Uterus (tissue), 4 donors: ENCODE measurements around the gene VAT1L. TPM values are rescaled to one million over a fixed set of nuclear protein-coding genes. Genes with fewer than 3 reads are reported as not detected.

Experiments
- DNase-seq, 2 donors: peaks; one replicate each; pipeline ENCODE4 v3.0.0-alpha.2; 2019 to 2020
- H3K27ac ChIP-seq, 2 donors: fragments of 200-600 bp; sonication (generic); 1 replicate in 1 of 2; 2 replicates in 1 of 2; pipeline ENCODE4 v1.5.1; 2016 to 2018
- H3K27me3 ChIP-seq, 2 donors: fragments of 200-600 bp; sonication (generic); one replicate each; pipeline ENCODE4 v1.5.1; 2018 to 2019; ENCODE audit warnings: control low read depth in 1 of 2
- H3K36me3 ChIP-seq, 2 donors: fragments of 200-600 bp; sonication (generic); one replicate each; pipeline ENCODE4 v1.5.1; 2019; ENCODE audit warnings: control low read depth in 1 of 2
- H3K4me1 ChIP-seq, 2 donors: fragments of 200-600 bp; sonication (generic); one replicate each; pipeline ENCODE4 v1.5.1; 2018 to 2019; ENCODE audit warnings: control low read depth in 1 of 2
- H3K4me3 ChIP-seq, 2 donors: fragments of 200-600 bp; sonication (generic); 1 replicate in 1 of 2; 2 replicates in 1 of 2; pipeline ENCODE4 v1.5.1; 2018 to 2019; ENCODE audit warnings: mild to moderate bottlenecking in 1 of 2
- H3K9me3 ChIP-seq, 2 donors: fragments of 200-600 bp; sonication (generic); one replicate each; pipeline ENCODE4 v1.5.1; 2019; ENCODE audit warnings: control low read depth in 1 of 2
- CTCF ChIP-seq, 4 experiments: fragments of 200-600 bp in 2 of 4; fragments of 450-650 bp in 2 of 4; sonication (generic) in 2 of 4; IDR thresholded peaks; one replicate each; pipeline ENCODE4 v1.5.1; 2016 to 2019; ENCODE audit warnings: antibody characterized with exemption in 4 of 4, mild to moderate bottlenecking in 2 of 4, moderate library complexity in 1 of 4
- POLR2A ChIP-seq, 2 donors: fragments of 450-650 bp; IDR thresholded peaks; one replicate each; pipeline ENCODE4 v1.6.1; 2016; ENCODE audit warnings: antibody characterized with exemption in 2 of 2, mild to moderate bottlenecking in 1 of 2, moderate library complexity in 1 of 2
- intact Hi-C: fragments of 100-400 bp; cut with DNase I; formaldehyde crosslinking; loops from one replicate; pipeline ENCODE4 v1.15.1; 2023; ENCODE audit warnings: low total_unique reads
- total RNA-seq, 4 donors: library from RNA; depleted of rRNA in 3 of 4; stranded (reverse); fragments of >200 nt in 3 of 4; gene quantifications; one replicate each; pipeline versions ENCODE4 v1.1.0 to v1.2.4, GENCODE V29; 2014 to 2023
- donor health status: DM: yes; HTN: yes; CAD: no.

Gene VAT1L
- total RNA-seq, 4 donors from 2014 or later, result 0.29 to 3.8 (median 1.7) TPM

DNA sequence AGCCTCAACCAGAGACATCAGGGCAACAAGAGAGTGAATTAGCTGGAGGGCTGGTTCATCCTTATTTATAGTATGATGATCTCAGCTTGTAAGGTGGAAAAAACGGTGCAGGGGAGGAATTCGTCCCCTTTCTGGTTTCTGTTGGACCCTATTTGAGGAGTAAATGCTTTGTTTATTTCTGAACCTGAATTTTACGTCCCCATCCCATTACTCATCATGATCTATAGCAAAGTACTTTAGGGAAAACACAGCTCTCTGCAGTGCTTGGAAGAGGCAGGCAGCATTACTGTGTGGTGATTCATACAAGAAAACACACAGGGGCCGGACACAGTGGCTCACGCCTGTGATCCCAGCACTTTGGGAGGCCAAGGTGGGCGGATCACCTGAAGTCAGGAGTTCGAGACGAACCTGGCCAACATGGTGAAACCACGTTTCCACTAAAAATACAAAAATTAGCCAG is 8.0 kb upstream of the VAT1L start:
- no peaks in the 10 kb centered on the region for H3K27me3 ChIP-seq
- intact Hi-C loops, result no loop called here
- peak overlapping the region in 1 of 2 donors; percentile 17 for H3K27ac ChIP-seq
- no peaks in the 10 kb centered on the region for H3K9me3 ChIP-seq
- DNase-seq, result peak in 1 of 2 donors; percentile 21
- H3K4me3 ChIP-seq, result no peak overlapping the region
- TF ChIP-seq CTCF (IDR thresholded peaks at IDR 0.05) (no peak), POLR2A (IDR thresholded peaks at IDR 0.05) (no peak)
- no peaks in the 10 kb centered on the region for H3K4me1 ChIP-seq
- no peaks in the 10 kb centered on the region for H3K36me3 ChIP-seq

GRCh38 chr16:77781091-77781490 is 7.3 kb upstream of the VAT1L start:
- no peak for TF ChIP-seq CTCF (IDR thresholded peaks at IDR 0.05)
- no peak for TF ChIP-seq POLR2A (IDR thresholded peaks at IDR 0.05)
- intact Hi-C loops, result no loop called here
- no peak for DNase-seq
- H3K9me3 ChIP-seq, result no peaks in the 10 kb centered on the region
- no peaks in the 10 kb centered on the region for H3K36me3 ChIP-seq
- no peaks in the 10 kb centered on the region for H3K4me1 ChIP-seq
- H3K27ac ChIP-seq, result no peak overlapping the region
- H3K4me3 ChIP-seq, result no peak overlapping the region
- H3K27me3 ChIP-seq, result no peaks in the 10 kb centered on the region

DNA sequence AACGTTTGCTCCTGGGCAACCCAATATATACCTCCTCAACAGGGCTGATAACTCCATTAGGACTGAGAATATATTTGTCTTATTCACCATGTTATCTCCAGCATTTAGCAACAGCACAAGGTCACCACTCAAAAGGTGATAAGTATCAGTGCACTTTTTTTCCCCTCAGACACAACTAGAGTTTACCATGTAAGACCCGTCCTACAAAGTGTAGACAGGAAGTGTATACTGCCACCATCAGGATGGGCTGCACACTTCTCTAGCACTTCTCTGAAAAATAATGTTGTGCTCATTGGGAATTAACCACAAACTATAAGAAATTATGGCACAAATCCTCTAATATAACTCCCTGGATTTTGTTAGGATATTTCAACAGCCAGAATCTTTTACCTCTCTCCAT is 5.7 kb upstream of the VAT1L start:
- no peaks in the 10 kb centered on the region for H3K36me3 ChIP-seq
- H3K4me1 ChIP-seq, result no peaks in the 10 kb centered on the region
- no peak for DNase-seq
- H3K27ac ChIP-seq, result no peak overlapping the region
- no peaks in the 10 kb centered on the region for H3K27me3 ChIP-seq
- no peak overlapping the region for H3K4me3 ChIP-seq
- intact Hi-C loops, result no loop called here
- no peak for TF ChIP-seq POLR2A (IDR thresholded peaks at IDR 0.05)
- TF ChIP-seq CTCF (IDR thresholded peaks at IDR 0.05), result no peak
- H3K9me3 ChIP-seq, result no peaks in the 10 kb centered on the region

DNA sequence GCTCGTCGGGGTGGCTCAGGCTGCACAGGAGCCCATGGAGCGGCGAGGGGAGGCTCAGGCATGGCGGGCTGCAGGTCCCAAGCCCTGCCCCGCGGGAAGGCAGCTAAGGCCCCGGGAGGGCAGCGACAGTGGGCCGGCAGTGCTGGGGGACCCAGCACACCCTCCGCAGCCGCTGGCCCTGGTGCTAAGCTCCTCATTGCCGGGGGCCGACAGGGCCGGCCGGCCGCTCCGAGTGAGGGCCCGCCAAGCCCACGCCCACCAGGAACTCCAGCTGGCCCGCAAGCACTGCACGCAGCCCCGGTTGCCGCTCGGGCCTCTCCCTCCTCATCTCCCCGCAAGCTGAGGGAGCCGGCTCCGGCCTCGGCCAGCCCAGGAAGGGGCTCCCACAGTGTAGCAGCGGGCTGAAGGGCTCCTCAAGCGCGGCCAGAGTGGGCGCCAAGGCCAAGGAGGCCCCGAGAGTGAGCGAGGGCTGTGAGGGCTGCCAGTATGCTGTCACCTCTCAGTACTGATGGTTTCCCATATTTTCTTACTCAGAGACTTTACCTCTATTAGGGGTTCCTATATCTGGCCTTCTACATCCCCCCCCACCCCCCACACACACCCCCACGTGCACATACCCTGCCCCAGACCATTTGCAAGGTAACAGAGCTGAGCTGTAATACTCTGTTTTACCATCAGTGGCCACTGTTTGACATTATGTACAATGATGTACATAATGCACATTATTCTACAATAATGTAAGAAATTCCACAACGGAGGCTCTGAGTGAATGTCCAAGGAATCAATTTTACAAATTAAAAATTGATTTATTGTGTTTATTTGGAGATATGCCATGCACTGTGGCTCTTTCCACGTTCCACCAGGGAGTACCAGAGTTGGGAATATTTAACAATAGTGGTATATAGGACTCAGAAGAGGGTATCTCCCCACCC is 3.7 kb upstream of the VAT1L start:
- Histone ChIP-seq H3K27ac (no peak overlapping the region), H3K9me3 (no peaks in the 10 kb centered on the region), H3K4me3 (no peak overlapping the region), H3K27me3 (no peaks in the 10 kb centered on the region), H3K36me3 (no peaks in the 10 kb centered on the region), H3K4me1 (no peaks in the 10 kb centered on the region)
- intact Hi-C loops, result no loop called here
- no peak for DNase-seq
- TF ChIP-seq POLR2A (IDR thresholded peaks at IDR 0.05) (no peak), CTCF (IDR thresholded peaks at IDR 0.05) (no peak)

- no peak for DNase-seq
- Histone ChIP-seq H3K27ac (no peak overlapping the region), H3K36me3 (no peaks in the 10 kb centered on the region), H3K27me3 (no peaks in the 10 kb centered on the region), H3K4me1 (no peaks in the 10 kb centered on the region), H3K9me3 (no peaks in the 10 kb centered on the region), H3K4me3 (no peak overlapping the region)
- intact Hi-C loops, result no loop called here
- no peak for TF ChIP-seq CTCF (IDR thresholded peaks at IDR 0.05)
- no peak for TF ChIP-seq POLR2A (IDR thresholded peaks at IDR 0.05)
Observed at GRCh38 chr16:77785373-77785764, 3.0 kb upstream of the VAT1L start.
